GM12872 (cell line): Measurements from ENCODE around the gene VPS13D.

Source experiments
- TF ChIP-seq, protein P1 (sequence below): IDR thresholded peaks from 3 replicates; pipeline ENCODE4 v1.5.1; 2011; ENCODE audit warnings: low read depth, mild to moderate bottlenecking, low read length, moderate library complexity; ENCODE audit not compliant: insufficient read depth

Gene VPS13D

GRCh38 chr1:12469990-12470389 is 240.2 kb downstream of the VPS13D start:
- TF ChIP-seq, protein P1, sequence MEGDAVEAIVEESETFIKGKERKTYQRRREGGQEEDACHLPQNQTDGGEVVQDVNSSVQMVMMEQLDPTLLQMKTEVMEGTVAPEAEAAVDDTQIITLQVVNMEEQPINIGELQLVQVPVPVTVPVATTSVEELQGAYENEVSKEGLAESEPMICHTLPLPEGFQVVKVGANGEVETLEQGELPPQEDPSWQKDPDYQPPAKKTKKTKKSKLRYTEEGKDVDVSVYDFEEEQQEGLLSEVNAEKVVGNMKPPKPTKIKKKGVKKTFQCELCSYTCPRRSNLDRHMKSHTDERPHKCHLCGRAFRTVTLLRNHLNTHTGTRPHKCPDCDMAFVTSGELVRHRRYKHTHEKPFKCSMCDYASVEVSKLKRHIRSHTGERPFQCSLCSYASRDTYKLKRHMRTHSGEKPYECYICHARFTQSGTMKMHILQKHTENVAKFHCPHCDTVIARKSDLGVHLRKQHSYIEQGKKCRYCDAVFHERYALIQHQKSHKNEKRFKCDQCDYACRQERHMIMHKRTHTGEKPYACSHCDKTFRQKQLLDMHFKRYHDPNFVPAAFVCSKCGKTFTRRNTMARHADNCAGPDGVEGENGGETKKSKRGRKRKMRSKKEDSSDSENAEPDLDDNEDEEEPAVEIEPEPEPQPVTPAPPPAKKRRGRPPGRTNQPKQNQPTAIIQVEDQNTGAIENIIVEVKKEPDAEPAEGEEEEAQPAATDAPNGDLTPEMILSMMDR = no peak

- TF ChIP-seq, protein P1 = no peak
Observed at GRCh38 chr1:12472156-12472797, 242.4 kb downstream of the VPS13D start.

DNA sequence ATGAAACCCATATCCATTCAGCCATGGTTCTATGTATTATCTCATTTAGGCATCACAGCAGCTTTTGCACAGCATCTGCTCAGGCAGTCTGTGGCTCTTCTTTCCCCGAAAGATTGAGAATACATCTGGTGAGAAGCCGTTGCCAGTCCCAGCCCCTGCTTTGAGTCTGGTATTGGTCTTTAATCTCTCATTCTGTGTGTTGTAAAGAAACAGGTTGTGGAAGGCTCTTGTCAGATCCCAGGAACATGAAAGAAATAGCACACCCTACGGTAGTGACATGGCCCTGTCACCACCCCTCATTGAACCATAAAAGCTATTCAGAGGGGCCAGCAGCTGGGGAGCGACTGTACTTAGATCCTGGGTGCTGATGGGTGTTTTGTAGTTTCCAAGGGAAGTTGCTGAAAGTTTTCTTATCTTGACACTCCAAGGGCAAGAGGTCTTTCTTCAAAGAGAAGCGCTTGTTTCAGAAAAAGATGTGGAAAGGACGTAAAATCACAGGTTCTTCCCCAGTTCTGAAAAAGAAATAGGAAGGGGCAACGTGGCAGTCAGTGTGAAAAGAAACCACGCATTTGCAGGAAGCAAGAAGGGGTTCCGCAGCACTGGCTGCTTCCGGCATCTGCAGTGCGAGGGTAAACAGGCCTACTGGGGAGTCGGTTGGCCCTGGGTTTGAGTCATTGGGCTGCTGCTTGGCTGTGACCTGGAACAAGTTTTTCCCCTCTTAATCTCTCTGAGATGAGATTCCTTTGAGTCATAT is 243.1 kb downstream of the VPS13D start:
- TF ChIP-seq, protein P1 = no peak

DNA sequence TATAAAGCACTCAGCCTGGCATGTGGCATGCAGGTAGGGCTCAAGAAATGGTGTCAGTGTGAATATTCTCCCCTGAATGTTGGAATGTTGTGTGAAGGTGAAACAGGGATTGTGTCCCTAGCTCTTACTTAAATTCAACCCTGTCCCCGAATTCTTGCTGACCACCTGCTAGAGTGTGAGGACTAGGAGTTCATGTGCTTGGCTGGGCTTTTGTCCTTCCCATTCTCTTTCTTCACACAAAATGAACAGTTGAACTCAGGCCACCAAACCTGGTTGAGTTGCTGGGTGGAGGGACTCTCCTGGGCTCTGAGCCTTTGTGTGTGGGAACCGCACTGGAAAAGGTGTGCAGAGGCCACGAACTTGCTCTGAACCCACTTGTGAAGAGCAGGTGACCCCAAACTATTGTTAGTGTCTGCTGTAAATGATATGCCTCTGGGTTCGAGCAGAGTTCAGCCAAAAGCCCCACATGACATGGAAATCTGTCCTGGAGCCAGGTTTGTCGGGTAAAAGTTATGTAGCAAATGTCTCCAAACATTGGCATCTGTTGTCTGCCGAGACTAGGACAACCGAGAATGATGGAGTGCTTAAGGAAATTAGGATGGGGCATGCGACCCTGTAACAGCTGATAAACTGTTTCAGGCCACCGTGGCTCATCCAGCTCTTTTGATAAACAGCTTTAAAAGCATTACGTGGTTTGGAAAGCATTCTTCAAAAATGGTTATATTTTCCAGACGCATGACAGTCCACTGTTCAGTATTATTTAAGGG is 243.9 kb downstream of the VPS13D start:
- TF ChIP-seq, protein P1 = no peak

DNA sequence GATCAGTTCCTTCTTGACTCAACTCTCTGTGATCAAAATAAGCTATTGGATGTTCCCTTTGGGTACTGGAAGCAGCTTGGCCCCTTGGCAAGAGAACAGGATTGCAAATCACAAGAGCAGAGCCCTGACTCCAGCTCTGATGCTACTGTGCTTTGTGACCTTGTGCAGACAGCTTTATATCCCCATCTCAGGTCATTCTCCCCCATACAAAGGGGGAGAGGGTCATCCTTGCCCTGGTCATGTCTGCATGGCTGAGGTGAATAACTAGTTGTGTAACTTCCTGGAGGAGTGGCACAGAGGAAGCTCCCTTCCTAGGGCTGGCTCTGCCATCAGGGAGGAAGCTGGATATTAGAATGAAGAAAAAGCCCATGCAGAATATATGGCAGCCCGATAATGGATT is 245.3 kb downstream of the VPS13D start:
- TF ChIP-seq, protein P1 = no peak

GRCh38 chr1:12475530-12475934 is 245.7 kb downstream of the VPS13D start:
- TF ChIP-seq, protein P1 = no peak

- TF ChIP-seq, protein P1 = no peak
Observed at GRCh38 chr1:12475947-12476346, 246.1 kb downstream of the VPS13D start.
